ENCODE data around the gene CLEC2A.
"Not testable (repeated sequence)": the region's sequence is repeated elsewhere in the genome, so short reads cannot be mapped to it uniquely, and the experiment has no call there.

Gene CLEC2A

GRCh38 chr12:9880532-9881078 is 51.6 kb downstream of the CLEC2A start:
- no peak for DNase-seq

- not testable (repeated sequence) for DNase-seq
Observed at GRCh38 chr12:9876120-9876519, 56.0 kb downstream of the CLEC2A start.

- no peak for DNase-seq
Observed at GRCh38 chr12:9872742-9873141, 59.4 kb downstream of the CLEC2A start.

GRCh38 chr12:9872162-9872561 is 60.0 kb downstream of the CLEC2A start:
- no peak for DNase-seq

- DNase-seq = no peak
Observed at GRCh38 chr12:9870286-9870866, 61.8 kb downstream of the CLEC2A start.

- no peak for DNase-seq
Observed at GRCh38 chr12:9869307-9870161, 62.6 kb downstream of the CLEC2A start, which contains the start of gene CLEC2B. CLEC2B (minus strand) TSS chr12:9869354.

GRCh38 chr12:9868951-9869306 is 63.2 kb downstream of the CLEC2A start:
- DNase-seq = no peak

GRCh38 chr12:9868311-9868801 is 63.8 kb downstream of the CLEC2A start:
- no peak for DNase-seq

- DNase-seq = no peak
Observed at GRCh38 chr12:9867531-9867930, 64.6 kb downstream of the CLEC2A start.

- DNase-seq = no peak
Observed at GRCh38 chr12:9866860-9867269, 65.3 kb downstream of the CLEC2A start.

GRCh38 chr12:9864913-9865675 is 67.1 kb downstream of the CLEC2A start:
- DNase-seq = no peak

Data from NCI-H526 treated with DMSO at 0.1 percent for 48 hours (cell line).